GM10266 (cell line): ENCODE data around the gene SELENOH.
"Not testable (repeated sequence)": the region's sequence is repeated elsewhere in the genome, so short reads cannot be mapped to it uniquely, and the experiment has no call there.

Source experiments
- DNase-seq: peaks from one replicate; pipeline ENCODE4 v3.0.0; 2012; ENCODE audit errors: extremely low spot score
- TF ChIP-seq, protein P1 (sequence below): IDR thresholded peaks from 2 replicates; pipeline ENCODE4 v1.5.1; 2012; ENCODE audit warnings: mild to moderate bottlenecking, low read depth; ENCODE audit not compliant: control insufficient read depth, insufficient read depth; ENCODE audit errors: missing control alignments

SELENOH gene

DNA sequence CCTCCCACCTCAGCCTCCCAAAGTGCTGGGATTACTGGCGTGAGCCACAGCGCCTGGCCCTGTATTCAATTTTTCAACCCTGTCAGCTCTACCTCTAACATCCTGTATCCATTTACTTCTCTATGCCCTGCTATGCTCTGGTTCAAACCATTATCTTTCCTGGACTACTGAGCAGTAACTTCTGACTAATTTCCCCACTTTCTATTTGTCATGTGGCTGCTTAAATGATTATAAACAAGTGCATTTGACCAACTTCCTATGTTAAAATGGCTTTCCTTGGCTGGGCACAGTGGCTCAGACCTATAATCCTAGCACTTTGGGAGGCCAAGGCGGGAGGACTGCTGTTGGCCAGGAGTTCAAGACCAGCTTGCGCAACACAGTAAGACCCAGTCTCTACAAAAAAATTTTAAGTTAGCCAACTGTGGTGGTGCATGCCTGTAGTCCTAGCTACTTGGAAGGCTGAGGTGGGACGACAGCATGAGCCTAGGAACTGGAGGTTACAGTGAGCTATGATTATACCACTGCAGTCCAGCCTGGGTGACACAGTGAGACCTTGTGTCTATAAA is 31.4 kb upstream of the SELENOH start:
- DNase-seq = no peak
- TF ChIP-seq, protein P1, sequence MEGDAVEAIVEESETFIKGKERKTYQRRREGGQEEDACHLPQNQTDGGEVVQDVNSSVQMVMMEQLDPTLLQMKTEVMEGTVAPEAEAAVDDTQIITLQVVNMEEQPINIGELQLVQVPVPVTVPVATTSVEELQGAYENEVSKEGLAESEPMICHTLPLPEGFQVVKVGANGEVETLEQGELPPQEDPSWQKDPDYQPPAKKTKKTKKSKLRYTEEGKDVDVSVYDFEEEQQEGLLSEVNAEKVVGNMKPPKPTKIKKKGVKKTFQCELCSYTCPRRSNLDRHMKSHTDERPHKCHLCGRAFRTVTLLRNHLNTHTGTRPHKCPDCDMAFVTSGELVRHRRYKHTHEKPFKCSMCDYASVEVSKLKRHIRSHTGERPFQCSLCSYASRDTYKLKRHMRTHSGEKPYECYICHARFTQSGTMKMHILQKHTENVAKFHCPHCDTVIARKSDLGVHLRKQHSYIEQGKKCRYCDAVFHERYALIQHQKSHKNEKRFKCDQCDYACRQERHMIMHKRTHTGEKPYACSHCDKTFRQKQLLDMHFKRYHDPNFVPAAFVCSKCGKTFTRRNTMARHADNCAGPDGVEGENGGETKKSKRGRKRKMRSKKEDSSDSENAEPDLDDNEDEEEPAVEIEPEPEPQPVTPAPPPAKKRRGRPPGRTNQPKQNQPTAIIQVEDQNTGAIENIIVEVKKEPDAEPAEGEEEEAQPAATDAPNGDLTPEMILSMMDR = no peak

DNA sequence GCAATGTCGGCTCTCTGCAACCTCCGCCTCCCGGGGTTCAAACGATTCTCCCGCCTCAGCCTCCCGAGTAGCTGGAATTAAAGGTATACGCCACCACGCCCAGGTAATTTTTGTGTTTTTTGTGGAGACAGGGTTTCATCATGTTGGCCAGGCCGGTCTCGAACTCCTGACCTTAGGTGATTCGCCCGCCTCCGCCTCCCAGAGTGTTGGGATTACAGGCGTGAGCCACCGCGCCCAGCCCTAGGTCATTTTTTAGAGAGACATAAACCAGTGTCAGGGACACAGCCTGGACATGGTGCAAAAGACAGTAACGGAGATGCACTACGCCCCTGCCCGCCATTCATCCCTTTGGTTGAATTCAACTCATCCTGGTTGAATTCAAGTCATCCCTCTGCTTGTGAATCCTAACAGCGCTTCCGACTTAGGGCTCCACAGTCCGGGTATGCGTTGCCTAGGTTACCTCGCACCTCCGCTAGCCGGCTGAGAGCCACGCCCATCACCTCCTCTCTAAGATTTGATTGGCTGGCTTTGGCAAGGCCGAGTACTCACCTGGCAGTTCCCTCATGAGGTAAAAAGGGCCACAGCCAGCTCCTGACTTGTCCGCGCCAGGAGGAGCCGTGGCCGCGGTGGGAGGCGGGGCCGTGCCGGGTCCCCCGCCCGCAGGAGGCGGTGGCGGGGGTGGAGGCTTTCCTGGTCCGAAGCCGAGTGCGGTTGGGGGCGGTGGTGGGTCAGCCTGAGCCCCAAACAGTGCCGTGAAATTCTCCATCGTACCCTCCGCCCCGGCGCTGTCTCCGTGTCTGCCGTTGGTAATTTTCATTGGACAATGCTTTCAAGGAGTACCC is 29.7 kb upstream of the SELENOH start, which contains the start of gene MED19:
TSS of gene MED19 (minus strand) at position 802 of the 842 bp plus-strand sequence. CDS start at position 766, 36 bp downstream.
- TF ChIP-seq, protein P1 = no peak
- peak; percentile 77 for DNase-seq

DNA sequence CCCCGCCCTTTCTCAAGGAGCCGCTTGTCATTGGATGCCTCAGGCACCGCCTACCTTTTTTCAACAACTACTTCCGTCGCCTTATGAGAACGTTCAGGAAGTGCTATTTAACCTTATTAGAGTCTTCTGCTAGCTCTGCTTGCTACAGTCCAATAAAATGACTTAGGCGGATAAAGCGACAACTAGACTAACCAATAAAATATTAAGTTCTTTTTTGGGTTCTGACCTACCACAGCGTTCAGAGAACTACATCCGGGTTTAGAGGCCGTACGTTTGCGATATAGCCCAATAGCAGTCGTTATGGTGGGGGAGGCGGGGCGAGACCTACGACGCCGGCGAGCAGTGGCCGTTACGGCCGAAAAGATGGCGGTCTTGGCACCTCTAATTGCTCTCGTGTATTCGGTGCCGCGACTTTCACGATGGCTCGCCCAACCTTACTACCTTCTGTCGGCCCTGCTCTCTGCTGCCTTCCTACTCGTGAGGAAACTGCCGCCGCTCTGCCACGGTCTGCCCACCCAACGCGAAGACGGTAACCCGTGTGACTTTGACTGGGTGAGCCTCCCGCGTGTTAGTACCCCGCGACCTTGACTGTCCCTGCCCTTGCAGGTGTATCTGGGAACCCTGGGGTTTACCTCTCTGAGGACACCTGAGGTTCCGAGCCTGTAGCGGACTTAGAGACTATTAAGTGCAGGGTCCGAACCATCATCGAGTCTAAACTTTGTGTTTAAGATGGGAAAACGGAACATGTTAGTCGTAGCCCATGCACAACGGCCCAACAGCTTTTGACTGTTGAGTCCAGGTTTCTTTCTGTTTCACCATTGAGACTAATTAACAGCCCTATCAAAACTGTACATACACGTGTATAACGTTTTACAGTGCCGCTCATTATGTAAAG is 28.8 kb upstream of the SELENOH start, which contains the start of gene TMX2:
TSS of gene TMX2 (plus strand) at position 338 of the 895 bp plus-strand sequence. CDS start at position 364, 26 bp downstream.
- TF ChIP-seq, protein P1 = no peak
- peak; percentile 93 for DNase-seq

DNA sequence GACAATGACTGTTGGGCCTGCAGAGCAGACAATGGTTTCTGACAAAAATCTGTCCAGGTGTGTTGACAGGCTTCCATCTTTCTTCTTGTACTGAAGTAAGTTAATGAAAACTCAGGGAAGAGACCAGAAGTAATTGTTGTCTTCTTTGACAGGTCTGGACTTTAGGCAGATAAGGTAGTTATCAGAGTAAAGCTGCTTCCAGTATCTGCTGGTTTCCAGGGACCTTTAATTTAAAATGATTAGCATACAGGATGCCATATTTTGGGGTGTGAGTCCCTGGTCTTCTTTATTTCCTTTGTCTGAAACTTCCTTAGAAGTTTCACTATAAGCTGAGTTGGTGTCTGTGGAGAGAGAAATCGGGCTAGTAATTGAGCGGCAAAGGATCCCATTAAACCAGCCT is 27.5 kb upstream of the SELENOH start:
- DNase-seq = no peak
- TF ChIP-seq, protein P1 = no peak

DNA sequence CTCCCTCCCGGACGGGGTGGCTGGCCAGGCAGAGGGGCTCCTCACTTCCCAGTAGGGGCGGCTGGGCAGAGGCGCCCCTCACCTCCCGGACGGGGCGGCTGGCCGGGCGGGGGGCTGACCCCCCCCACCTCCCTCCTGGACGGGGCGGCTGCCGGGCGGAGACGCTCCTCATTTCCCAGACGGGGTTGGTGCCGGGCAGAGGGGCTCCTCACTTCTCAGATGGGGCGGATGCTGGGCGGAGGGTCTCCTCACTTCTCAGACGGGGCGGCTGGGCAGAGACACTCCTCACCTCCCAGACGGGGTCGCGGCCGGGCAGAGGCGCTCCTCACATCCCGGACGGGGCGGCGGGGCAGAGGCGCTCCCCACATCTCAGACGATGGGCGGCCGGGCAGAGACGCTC is 24.6 kb upstream of the SELENOH start:
- DNase-seq = not testable (repeated sequence)

DNA sequence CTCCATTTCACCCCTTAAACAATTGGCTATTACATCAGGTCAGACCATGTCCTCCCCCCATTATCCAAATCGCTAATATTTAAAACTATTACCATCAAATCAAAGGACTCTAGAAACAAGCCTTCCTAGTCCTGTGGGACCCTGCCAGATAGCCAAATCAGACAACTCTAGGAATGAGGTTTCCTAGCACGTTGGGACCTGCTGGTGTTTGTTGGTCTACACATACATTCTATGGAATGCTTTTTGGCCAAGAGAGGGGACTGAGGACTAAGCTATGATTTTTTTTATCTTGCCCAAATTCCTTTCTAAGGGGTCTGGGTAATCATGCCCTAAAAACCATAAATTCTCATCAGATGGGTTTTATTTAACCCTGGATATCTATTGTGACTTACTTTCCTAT is 14.1 kb upstream of the SELENOH start:
- DNase-seq = no peak
- TF ChIP-seq, protein P1 = no peak

DNA sequence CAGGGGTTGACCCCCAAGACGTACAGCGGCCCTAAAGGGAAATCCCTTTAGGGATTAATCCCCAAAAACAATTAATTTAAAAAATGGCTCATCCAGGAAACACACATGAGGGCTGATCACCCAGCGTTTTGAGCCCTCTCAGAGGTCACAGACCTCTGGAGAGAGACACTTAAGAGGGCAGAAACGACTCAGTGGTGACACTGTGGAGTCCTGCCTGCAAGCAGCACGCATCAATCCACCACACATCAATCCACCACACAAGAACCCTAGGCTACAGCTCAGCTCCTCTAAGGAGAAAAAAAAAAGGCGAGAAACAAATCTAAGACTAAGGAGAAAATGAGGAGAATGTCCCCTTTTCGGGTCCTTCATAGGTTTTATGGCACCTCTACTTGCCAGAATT is 12.5 kb upstream of the SELENOH start:
- DNase-seq = no peak
- TF ChIP-seq, protein P1 = no peak
